ENCODE measurements around the gene SSU72.
"Not testable (repeated sequence)": the region's sequence is repeated elsewhere in the genome, so short reads cannot be mapped to it uniquely, and the experiment has no call there.

DNA sequence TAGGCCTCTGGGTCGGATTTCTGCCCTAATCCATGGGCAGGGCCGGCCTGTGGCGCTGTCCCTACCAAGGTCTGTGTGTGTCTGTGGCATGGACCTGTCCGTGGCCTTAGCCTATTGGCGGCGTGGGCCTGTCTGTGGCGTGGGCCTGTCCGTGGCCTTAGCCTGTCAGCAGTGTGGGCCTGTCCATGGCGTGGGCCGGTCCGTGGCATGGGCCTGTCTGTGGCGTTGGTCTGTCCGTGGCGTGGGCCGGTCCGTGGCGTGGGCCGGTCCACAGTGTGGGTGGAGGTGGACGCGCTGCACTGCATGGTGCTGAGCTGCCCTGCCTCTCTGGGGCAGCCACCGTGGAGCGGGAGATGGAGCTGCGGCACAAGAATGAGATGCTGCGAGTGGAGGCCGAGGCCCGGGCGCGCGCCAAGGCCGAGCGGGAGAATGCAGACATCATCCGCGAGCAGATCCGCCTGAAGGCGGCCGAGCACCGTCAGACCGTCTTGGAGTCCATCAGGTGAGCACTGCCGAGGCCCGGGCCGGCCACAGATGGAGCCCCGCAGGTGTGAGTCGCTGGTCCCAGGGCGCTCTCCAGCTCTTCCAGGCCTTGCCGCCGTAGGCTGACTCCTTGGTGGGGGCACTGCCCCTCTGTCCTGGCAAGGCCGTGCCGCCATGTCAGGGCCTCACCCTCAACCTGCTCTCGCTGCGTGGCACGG, 54.7 kb downstream of the SSU72 start:
- TF ChIP-seq POLR2AphosphoS5, POLR2A (IDR thresholded peaks at IDR 0.05; ENCODE audit: low read depth, low read length): not testable (repeated sequence)

Measured in GM12892 (cell line).